Loucy (cell line): ENCODE results near the gene SHISAL2B.
"Not testable (repeated sequence)": the region's sequence is repeated elsewhere in the genome, so short reads cannot be mapped to it uniquely, and the experiment has no call there.

Experiments
- CTCF ChIP-seq: fragments of 200-600 bp; sonication (generic); conservative IDR thresholded peaks from 2 replicates; pipeline ENCODE4 v1.5.1; 2014; ENCODE audit warnings: mild to moderate bottlenecking, antibody characterized with exemption, low read length
- EZH2phosphoT487 ChIP-seq: fragments of 200-600 bp; IDR thresholded peaks from 2 replicates; pipeline ENCODE4 v1.6.1; 2018; ENCODE audit warnings: antibody characterized with exemption, mild to moderate bottlenecking, moderate library complexity, borderline replicate concordance

- not testable (repeated sequence) for TF ChIP-seq CTCF, EZH2phosphoT487
Measured at GRCh38 chr5:64714495-64714894, 24.2 kb downstream of the SHISAL2B start.
